Neural cell (in vitro differentiated cells): ENCODE data around the gene CSRNP3. TPM values are rescaled to one million over a fixed set of nuclear protein-coding genes. Genes with fewer than 3 reads are reported as not detected.

Experiments used
- H2AFZ ChIP-seq: fragments of 200-600, 300-800 bp; sonication (generic), shearing (Covaris generic); 2 replicates; pipeline ENCODE4 v1.6.0; 2014; ENCODE audit warnings: low read depth, mild to moderate bottlenecking, antibody characterized with exemption, low read length, moderate library complexity
- H3F3A ChIP-seq: fragments of 200-600 bp; shearing (Covaris generic); 2 replicates; pipeline ENCODE4 v1.6.1; 2016; ENCODE audit warnings: mild to moderate bottlenecking, moderate library complexity, mixed read lengths, antibody characterized with exemption, low read length; ENCODE audit not compliant: insufficient read depth, poor library complexity, severe bottlenecking
- H3K27ac ChIP-seq: fragments of 200-600, 300-800 bp; sonication (generic), shearing (Covaris generic); 2 replicates; pipeline ENCODE4 v1.5.1; 2014; ENCODE audit warnings: mild to moderate bottlenecking, low read length, moderate library complexity
- H3K27me3 ChIP-seq: fragments of 300-800, 200-600 bp; sonication (generic), shearing (Covaris generic); 2 replicates; pipeline ENCODE4 v1.6.0; 2014; ENCODE audit warnings: mild to moderate bottlenecking, low read depth, low read length, moderate library complexity; ENCODE audit not compliant: insufficient read depth
- H3K36me3 ChIP-seq: fragments of 300-800, 200-600 bp; sonication (generic), shearing (Covaris generic); 2 replicates; pipeline ENCODE4 v1.5.1; 2014; ENCODE audit warnings: mild to moderate bottlenecking, antibody characterized with exemption, low read length, moderate library complexity; ENCODE audit not compliant: insufficient read depth
- H3K4me2 ChIP-seq: fragments of 300-800, 200-600 bp; sonication (generic), shearing (Covaris generic); 2 replicates; pipeline ENCODE4 v1.6.0; 2014; ENCODE audit warnings: mild to moderate bottlenecking, low read length
- H3K4me3 ChIP-seq: fragments of 300-800, 200-600 bp; sonication (generic), shearing (Covaris generic); 2 replicates; pipeline ENCODE4 v1.5.1; 2014; ENCODE audit warnings: mild to moderate bottlenecking, low read length, moderate library complexity
- H3K79me2 ChIP-seq: fragments of 200-600 bp; shearing (Covaris generic); replicated peaks from 2 replicates; pipeline ENCODE4 v1.6.0; 2014; ENCODE audit warnings: mild to moderate bottlenecking, low read length, moderate library complexity; ENCODE audit not compliant: insufficient read depth
- H3K9ac ChIP-seq: fragments of 300-800, 200-600 bp; sonication (generic), shearing (Covaris generic); 2 replicates; pipeline ENCODE4 v1.6.1; 2016; ENCODE audit warnings: mild to moderate bottlenecking, low read length, mixed read lengths
- H3K9me2 ChIP-seq: fragments of 200-600 bp; shearing (Covaris generic); 2 replicates; pipeline ENCODE4 v1.6.1; 2016; ENCODE audit warnings: mild to moderate bottlenecking, low read length, mixed read lengths; ENCODE audit not compliant: insufficient read depth
- H3K9me3 ChIP-seq: fragments of 200-600, 300-800 bp; sonication (generic), shearing (Covaris generic); 2 replicates; pipeline ENCODE4 v1.6.1; 2016; ENCODE audit warnings: mild to moderate bottlenecking, mixed run types, low read length, moderate library complexity, mixed read lengths
- H4K20me1 ChIP-seq: fragments of 200-600 bp; shearing (Covaris generic); 2 replicates; pipeline ENCODE4 v1.6.1; 2016; ENCODE audit warnings: mild to moderate bottlenecking, mixed run types; ENCODE audit not compliant: insufficient read depth
- EP300 ChIP-seq: fragments of 450-650 bp; conservative IDR thresholded peaks from 2 replicates; pipeline ENCODE4 v1.6.1; 2014; ENCODE audit warnings: antibody characterized with exemption, mild to moderate bottlenecking, moderate library complexity; ENCODE audit not compliant: poor library complexity, severe bottlenecking
- EZH2 ChIP-seq: fragments of 200-600, 300-800 bp; shearing (Covaris generic), sonication (generic); IDR thresholded peaks from 2 replicates; pipeline ENCODE4 v1.6.1; 2014; ENCODE audit warnings: antibody characterized with exemption, low read length, borderline replicate concordance, mild to moderate bottlenecking; ENCODE audit not compliant: insufficient read depth, poor library complexity, severe bottlenecking
- MXI1 ChIP-seq: fragments of 450-650 bp; conservative IDR thresholded peaks from 2 replicates; pipeline ENCODE4 v1.6.1; 2014; ENCODE audit warnings: antibody characterized with exemption, mild to moderate bottlenecking; ENCODE audit not compliant: poor library complexity, severe bottlenecking
- POLR2AphosphoS5 ChIP-seq: IDR thresholded peaks from 2 replicates; pipeline ENCODE4 v1.6.1; 2012
- RAD21 ChIP-seq: fragments of 450-650 bp; conservative IDR thresholded peaks from 2 replicates; pipeline ENCODE4 v1.6.1; 2014; ENCODE audit warnings: antibody characterized with exemption, mild to moderate bottlenecking, moderate library complexity
- SMC3 ChIP-seq: fragments of 450-650 bp; conservative IDR thresholded peaks from 2 replicates; pipeline ENCODE4 v1.6.1; 2014; ENCODE audit warnings: antibody characterized with exemption, mild to moderate bottlenecking, moderate library complexity; ENCODE audit not compliant: poor library complexity
- TAF1 ChIP-seq: IDR thresholded peaks from 2 replicates; pipeline ENCODE4 v1.6.1; 2012; ENCODE audit warnings: low read depth
- polyA plus RNA-seq: library from polyadenylated mRNA; depleted of rRNA; stranded (reverse); fragments of >200 nt; gene quantifications from 2 replicates; pipeline ENCODE4 v1.2.3, GENCODE V29; 2014
- TF ChIP-seq, protein P1 (sequence below): fragments of 450-650 bp; IDR thresholded peaks from 2 replicates; pipeline ENCODE4 v1.5.1; 2014; ENCODE audit warnings: antibody characterized with exemption, mild to moderate bottlenecking, moderate library complexity; ENCODE audit not compliant: poor library complexity, severe bottlenecking
- TF ChIP-seq, protein P2 (sequence below): IDR thresholded peaks from 2 replicates; pipeline ENCODE4 v1.6.1; 2012; ENCODE audit warnings: borderline replicate concordance

Gene CSRNP3
- polyA plus RNA-seq, 1 donor from 2014 or later, result 66.6 TPM

GRCh38 chr2:165631089-165631488 lies 161.6 kb downstream of the CSRNP3 start:
- TF ChIP-seq EZH2, result no peak
- TF ChIP-seq RAD21, result no peak
- TF ChIP-seq, protein P1, sequence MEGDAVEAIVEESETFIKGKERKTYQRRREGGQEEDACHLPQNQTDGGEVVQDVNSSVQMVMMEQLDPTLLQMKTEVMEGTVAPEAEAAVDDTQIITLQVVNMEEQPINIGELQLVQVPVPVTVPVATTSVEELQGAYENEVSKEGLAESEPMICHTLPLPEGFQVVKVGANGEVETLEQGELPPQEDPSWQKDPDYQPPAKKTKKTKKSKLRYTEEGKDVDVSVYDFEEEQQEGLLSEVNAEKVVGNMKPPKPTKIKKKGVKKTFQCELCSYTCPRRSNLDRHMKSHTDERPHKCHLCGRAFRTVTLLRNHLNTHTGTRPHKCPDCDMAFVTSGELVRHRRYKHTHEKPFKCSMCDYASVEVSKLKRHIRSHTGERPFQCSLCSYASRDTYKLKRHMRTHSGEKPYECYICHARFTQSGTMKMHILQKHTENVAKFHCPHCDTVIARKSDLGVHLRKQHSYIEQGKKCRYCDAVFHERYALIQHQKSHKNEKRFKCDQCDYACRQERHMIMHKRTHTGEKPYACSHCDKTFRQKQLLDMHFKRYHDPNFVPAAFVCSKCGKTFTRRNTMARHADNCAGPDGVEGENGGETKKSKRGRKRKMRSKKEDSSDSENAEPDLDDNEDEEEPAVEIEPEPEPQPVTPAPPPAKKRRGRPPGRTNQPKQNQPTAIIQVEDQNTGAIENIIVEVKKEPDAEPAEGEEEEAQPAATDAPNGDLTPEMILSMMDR, result no peak
- TF ChIP-seq, protein P2, sequence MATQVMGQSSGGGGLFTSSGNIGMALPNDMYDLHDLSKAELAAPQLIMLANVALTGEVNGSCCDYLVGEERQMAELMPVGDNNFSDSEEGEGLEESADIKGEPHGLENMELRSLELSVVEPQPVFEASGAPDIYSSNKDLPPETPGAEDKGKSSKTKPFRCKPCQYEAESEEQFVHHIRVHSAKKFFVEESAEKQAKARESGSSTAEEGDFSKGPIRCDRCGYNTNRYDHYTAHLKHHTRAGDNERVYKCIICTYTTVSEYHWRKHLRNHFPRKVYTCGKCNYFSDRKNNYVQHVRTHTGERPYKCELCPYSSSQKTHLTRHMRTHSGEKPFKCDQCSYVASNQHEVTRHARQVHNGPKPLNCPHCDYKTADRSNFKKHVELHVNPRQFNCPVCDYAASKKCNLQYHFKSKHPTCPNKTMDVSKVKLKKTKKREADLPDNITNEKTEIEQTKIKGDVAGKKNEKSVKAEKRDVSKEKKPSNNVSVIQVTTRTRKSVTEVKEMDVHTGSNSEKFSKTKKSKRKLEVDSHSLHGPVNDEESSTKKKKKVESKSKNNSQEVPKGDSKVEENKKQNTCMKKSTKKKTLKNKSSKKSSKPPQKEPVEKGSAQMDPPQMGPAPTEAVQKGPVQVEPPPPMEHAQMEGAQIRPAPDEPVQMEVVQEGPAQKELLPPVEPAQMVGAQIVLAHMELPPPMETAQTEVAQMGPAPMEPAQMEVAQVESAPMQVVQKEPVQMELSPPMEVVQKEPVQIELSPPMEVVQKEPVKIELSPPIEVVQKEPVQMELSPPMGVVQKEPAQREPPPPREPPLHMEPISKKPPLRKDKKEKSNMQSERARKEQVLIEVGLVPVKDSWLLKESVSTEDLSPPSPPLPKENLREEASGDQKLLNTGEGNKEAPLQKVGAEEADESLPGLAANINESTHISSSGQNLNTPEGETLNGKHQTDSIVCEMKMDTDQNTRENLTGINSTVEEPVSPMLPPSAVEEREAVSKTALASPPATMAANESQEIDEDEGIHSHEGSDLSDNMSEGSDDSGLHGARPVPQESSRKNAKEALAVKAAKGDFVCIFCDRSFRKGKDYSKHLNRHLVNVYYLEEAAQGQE, result no peak
- no peak for TF ChIP-seq POLR2AphosphoS5
- no peak for TF ChIP-seq SMC3
- no peak for TF ChIP-seq MXI1
- no peak for TF ChIP-seq EP300
- TF ChIP-seq TAF1, result no peak
- H3K4me3 ChIP-seq, result no peak overlapping the region
- H3K9me2 ChIP-seq, result no peaks in the 10 kb centered on the region
- H3K79me2 ChIP-seq, result no peaks in the 10 kb centered on the region
- H3K4me2 ChIP-seq, result no peak overlapping the region
- no peaks in the 10 kb centered on the region for H3F3A ChIP-seq
- H3K27me3 ChIP-seq, result no peaks in the 10 kb centered on the region
- no peak overlapping the region for H2AFZ ChIP-seq
- no peaks in the 10 kb centered on the region for H3K36me3 ChIP-seq
- H3K27ac ChIP-seq, result no peak overlapping the region
- no peaks in the 10 kb centered on the region for H3K9me3 ChIP-seq
- H3K9ac ChIP-seq, result no peak overlapping the region
- H4K20me1 ChIP-seq, result no peaks in the 10 kb centered on the region

- H3K4me3 ChIP-seq, result no peak overlapping the region
- H3K9ac ChIP-seq, result no peak overlapping the region
- H3K9me3 ChIP-seq, result no peaks in the 10 kb centered on the region
- H4K20me1 ChIP-seq, result no peaks in the 10 kb centered on the region
- H3K9me2 ChIP-seq, result no peaks in the 10 kb centered on the region
- no peaks in the 10 kb centered on the region for H3K36me3 ChIP-seq
- H3K27ac ChIP-seq, result no peak overlapping the region
- peaks cover 12% of the 10 kb centered on the region for H3K79me2 ChIP-seq
- H2AFZ ChIP-seq, result no peak overlapping the region
- no peak overlapping the region for H3K4me2 ChIP-seq
- TF ChIP-seq RAD21 (no peak), MXI1 (no peak), TAF1 (no peak), SMC3 (no peak), POLR2AphosphoS5 (no peak), EZH2 (no peak), EP300 (no peak)
- TF ChIP-seq, protein P2, result no peak
- TF ChIP-seq, protein P1, result no peak
- H3F3A ChIP-seq, result no peaks in the 10 kb centered on the region
- H3K27me3 ChIP-seq, result no peaks in the 10 kb centered on the region
Observed at GRCh38 chr2:165632594-165632993, 163.1 kb downstream of the CSRNP3 start.
